IMR-90 (cell line): ENCODE data around the gene PLEKHG2. TPM values are rescaled to one million over a fixed set of nuclear protein-coding genes. Genes with fewer than 3 reads are reported as not detected.

ENCODE experiments used
- ATAC-seq: fragments of 200-7000 bp; cut with Tn5 transposase; 2 replicates; pipeline ENCODE4 v1.9.1; 2020; ENCODE audit warnings: low read depth, mild to moderate bottlenecking, moderate library complexity
- BruUV-seq: library from RNA; stranded (reverse); fragments of 400-500 nt; replicated peaks from 2 replicates; lab custom pipeline; 2021; lab: Mats Ljungman, UMichigan
- CTCF ChIA-PET: fragments of 300-600 bp; formaldehyde crosslinking; extraction: SDS; loops from one replicate; lab custom pipeline; 2021; ENCODE audit warnings: antibody characterized with exemption; lab: Yijun Ruan, JAX
- POLR2A ChIA-PET: fragments of 300-600 bp; sonication (Branson Sonifier 250); formaldehyde crosslinking; loops from one replicate; lab custom pipeline; 2022; ENCODE audit warnings: antibody characterized with exemption; ENCODE audit not compliant: unreplicated experiment; lab: Charles Lee
- DNase-seq: peaks from one replicate; pipeline ENCODE4 v3.0.0; 2013
- H2AFZ ChIP-seq: replicated peaks from 2 replicates; pipeline ENCODE3; 2013; ENCODE audit warnings: low read length, mild to moderate bottlenecking; ENCODE audit not compliant: poor library complexity
- H2AK5ac ChIP-seq: 2 replicates; pipeline ENCODE4 v1.6.1; 2013; ENCODE audit warnings: low read depth, low read length, inconsistent platforms
- H2AK9ac ChIP-seq: replicated peaks from 2 replicates; pipeline ENCODE3; 2013; ENCODE audit warnings: mild to moderate bottlenecking, low read depth, low read length, moderate library complexity; ENCODE audit not compliant: poor library complexity
- H2BK120ac ChIP-seq: 2 replicates; pipeline ENCODE4 v1.6.1; 2013; ENCODE audit warnings: low read depth, low read length, inconsistent platforms
- H2BK15ac ChIP-seq: 3 replicates; pipeline ENCODE4 v1.6.1; 2013; ENCODE audit warnings: low read depth, low read length, inconsistent platforms
- H2BK20ac ChIP-seq: 2 replicates; pipeline ENCODE4 v1.6.1; 2013; ENCODE audit warnings: low read depth, mild to moderate bottlenecking, inconsistent platforms, low read length, moderate library complexity
- H2BK5ac ChIP-seq: 2 replicates; pipeline ENCODE4 v1.6.1; 2013; ENCODE audit warnings: mild to moderate bottlenecking, low read depth, low read length, inconsistent platforms; ENCODE audit not compliant: poor library complexity, severe bottlenecking
- H3K14ac ChIP-seq: replicated peaks from 2 replicates; pipeline ENCODE4 v1.6.1; 2013; ENCODE audit warnings: low read depth, low read length, inconsistent platforms
- H3K18ac ChIP-seq: 2 replicates; pipeline ENCODE4 v1.6.1; 2013; ENCODE audit warnings: low read depth, low read length, control low read depth
- H3K23ac ChIP-seq: 2 replicates; pipeline ENCODE4 v1.6.1; 2013; ENCODE audit warnings: low read depth, low read length, inconsistent platforms
- H3K27ac ChIP-seq: 2 replicates; pipeline ENCODE4 v1.5.1; 2013; ENCODE audit warnings: mild to moderate bottlenecking, control low read depth, low read length; ENCODE audit not compliant: insufficient read depth
- H3K27me3 ChIP-seq: 2 replicates; pipeline ENCODE4 v1.6.1; 2013; ENCODE audit warnings: low read length; ENCODE audit not compliant: control insufficient read depth, insufficient read depth
- H3K36me3 ChIP-seq: 2 replicates; pipeline ENCODE4 v1.6.1; 2013; ENCODE audit warnings: low read length, mixed read lengths; ENCODE audit not compliant: control insufficient read depth, insufficient read depth
- H3K4ac ChIP-seq: 2 replicates; pipeline ENCODE4 v1.6.1; 2013; ENCODE audit warnings: low read depth, low read length, inconsistent platforms
- H3K4me1 ChIP-seq: 2 replicates; pipeline ENCODE4 v1.6.1; 2013; ENCODE audit warnings: low read length, mixed read lengths; ENCODE audit not compliant: control insufficient read depth, insufficient read depth
- H3K4me2 ChIP-seq: 2 replicates; pipeline ENCODE4 v1.6.1; 2013; ENCODE audit warnings: low read depth, mild to moderate bottlenecking, control low read depth, low read length, moderate library complexity
- H3K4me3 ChIP-seq: 2 replicates; pipeline ENCODE4 v1.5.1; 2013; ENCODE audit warnings: low read depth, mild to moderate bottlenecking, control low read depth, low read length, moderate library complexity; ENCODE audit not compliant: insufficient read depth
- H3K56ac ChIP-seq: 2 replicates; pipeline ENCODE4 v1.6.1; 2013; ENCODE audit warnings: low read length, inconsistent platforms; ENCODE audit not compliant: insufficient read depth; ENCODE audit errors: extremely low read depth
- H3K79me1 ChIP-seq, 2 experiments: 2 replicates each; pipeline ENCODE4 v1.6.1; 2013; ENCODE audit warnings: low read length in 2 of 2, inconsistent platforms in 1 of 2, low read depth in 1 of 2
- H3K9ac ChIP-seq: 2 replicates; pipeline ENCODE4 v1.6.1; 2013; ENCODE audit warnings: low read depth, low read length, control low read depth
- H3K9me1 ChIP-seq: 2 replicates; pipeline ENCODE4 v1.6.1; 2013; ENCODE audit warnings: low read length, inconsistent platforms; ENCODE audit not compliant: insufficient read depth
- H3K9me3 ChIP-seq: 2 replicates; pipeline ENCODE4 v1.6.1; 2013; ENCODE audit warnings: low read length; ENCODE audit not compliant: control insufficient read depth, insufficient read depth
- H4K20me1 ChIP-seq: 2 replicates; pipeline ENCODE4 v1.6.1; 2013; ENCODE audit warnings: low read length, inconsistent platforms; ENCODE audit not compliant: insufficient read depth
- H4K5ac ChIP-seq: 2 replicates; pipeline ENCODE4 v1.6.1; 2013; ENCODE audit warnings: mild to moderate bottlenecking, low read depth, low read length, control low read depth
- H4K8ac ChIP-seq, 2 experiments: 2 replicates each; pipeline ENCODE4 v1.6.1; 2013; ENCODE audit warnings: low read depth in 2 of 2, low read length in 2 of 2, control low read depth in 1 of 2, inconsistent platforms in 1 of 2
- H4K91ac ChIP-seq: 2 replicates; pipeline ENCODE4 v1.6.1; 2013; ENCODE audit warnings: low read depth, low read length, inconsistent platforms; ENCODE audit not compliant: insufficient read depth
- BHLHE40 ChIP-seq: fragments of 150-350 bp; IDR thresholded peaks from 2 replicates; pipeline ENCODE4 v1.6.1; 2016; ENCODE audit warnings: mild to moderate bottlenecking, low read depth, low read length
- CEBPB ChIP-seq: IDR thresholded peaks from 2 replicates; pipeline ENCODE4 v1.6.1; 2012; ENCODE audit warnings: low read depth, low read length, improper control_type of control experiment
- CHD1 ChIP-seq: IDR thresholded peaks from 2 replicates; pipeline ENCODE4 v1.6.1; 2012; ENCODE audit warnings: low read depth, low read length, improper control_type of control experiment
- FOS ChIP-seq: fragments of 150-350 bp; IDR thresholded peaks from 2 replicates; pipeline ENCODE4 v1.6.1; 2016; ENCODE audit warnings: low read depth, low read length
- MAFK ChIP-seq: IDR thresholded peaks from 2 replicates; pipeline ENCODE4 v1.6.1; 2012; ENCODE audit warnings: low read depth, low read length, improper control_type of control experiment
- MXI1 ChIP-seq: IDR thresholded peaks from 2 replicates; pipeline ENCODE4 v1.6.1; 2012; ENCODE audit warnings: low read depth, mild to moderate bottlenecking, low read length, moderate library complexity, borderline replicate concordance
- NFE2L2 ChIP-seq: fragments of 150-350 bp; IDR thresholded peaks from 2 replicates; pipeline ENCODE4 v1.6.1; 2016; ENCODE audit warnings: low read depth, mild to moderate bottlenecking, low read length
- RAD21 ChIP-seq: IDR thresholded peaks from 2 replicates; pipeline ENCODE4 v1.6.1; 2012; ENCODE audit warnings: low read length, improper control_type of control experiment
- RCOR1 ChIP-seq: IDR thresholded peaks from 2 replicates; pipeline ENCODE4 v1.6.1; 2012; ENCODE audit warnings: mild to moderate bottlenecking, low read length, improper control_type of control experiment; ENCODE audit not compliant: insufficient replicate concordance
- RFX5 ChIP-seq: IDR thresholded peaks from 2 replicates; pipeline ENCODE4 v1.8.0; 2012; ENCODE audit warnings: low read depth, mild to moderate bottlenecking, low read length, moderate library complexity
- WGBS, 2 experiments: methylation state at CpG; one replicate each; pipeline versions ENCODE4 v1.1.5 to v1.1.7; 2013; ENCODE audit warnings: missing lambda C conversion rate in 2 of 2; ENCODE audit not compliant: insufficient read length in 1 of 2; ENCODE audit errors: extremely low coverage in 2 of 2; 5-methylcytosine and 5-hydroxymethylcytosine counted together
- dilution Hi-C: fragments of 300-500 bp; cut with HindIII; formaldehyde crosslinking; loops from one replicate; pipeline ENCODE4 v1.14.3; 2018; ENCODE audit warnings: low sequenced_read_pairs; ENCODE audit not compliant: unreplicated experiment
- in situ Hi-C: fragments of 300-500 bp; cut with MboI; formaldehyde crosslinking; loops from 3 replicates; pipeline ENCODE4 v1.14.3; 2019; ENCODE audit warnings: low sequenced_read_pairs, inconsistent platforms, mixed read lengths
- intact Hi-C: fragments of 100-400 bp; cut with micrococcal nuclease; formaldehyde crosslinking; loops from 2 replicates; pipeline ENCODE4 v1.10.0; 2022
- polyA plus RNA-seq, 3 experiments: library from polyadenylated mRNA; depleted of rRNA; stranded (reverse); fragments of >200 nt; gene quantifications; 2 replicates each; pipeline ENCODE4 v1.2.3, GENCODE V29; 2012; ENCODE audit warnings: low replicate concordance in 1 of 3
- total RNA-seq: library from RNA; depleted of rRNA; stranded (reverse); fragments of >200 nt; gene quantifications from 2 replicates; pipeline ENCODE4 v1.2.3, GENCODE V29; 2012
- TF ChIP-seq, protein P1 (sequence below): fragments of 150-350 bp; IDR thresholded peaks from 2 replicates; pipeline ENCODE4 v1.6.1; 2017; ENCODE audit warnings: mild to moderate bottlenecking, antibody characterized with exemption, low read length, low read depth

PLEKHG2 gene
- total and polyA plus RNA-seq, 2 of the 4 experiments (the other 2 are of a cell fraction), result 6.5 to 28.3 TPM

DNA sequence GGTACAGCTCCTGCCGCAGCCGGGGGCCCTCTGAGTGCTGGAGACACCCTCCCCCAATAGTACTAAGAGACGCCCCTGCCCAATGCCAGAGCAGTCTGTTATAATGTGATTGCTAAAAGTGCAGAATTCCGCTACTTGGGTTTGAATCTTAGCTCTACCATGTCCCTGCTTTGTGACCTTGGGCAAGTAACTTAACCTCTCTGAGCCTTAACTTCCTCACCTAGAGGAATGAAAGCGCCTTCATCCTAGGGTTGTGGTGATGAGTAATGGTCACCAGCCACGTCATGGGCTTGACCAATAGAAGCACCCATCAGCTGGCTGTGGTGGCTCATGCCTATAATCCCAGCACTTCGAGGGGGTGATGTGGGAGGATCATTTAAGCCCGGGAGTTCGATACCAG lies 6.5 kb downstream of the PLEKHG2 start:
- H3K4me2 ChIP-seq, result no peak overlapping the region
- H4K20me1 ChIP-seq, result peaks cover 39% of the 10 kb centered on the region
- no peak overlapping the region for H2BK15ac ChIP-seq
- H3K9me1 ChIP-seq, result peaks cover 12% of the 10 kb centered on the region; the same call in 1 of the 2 replicates
- no peak overlapping the region for H2BK120ac ChIP-seq
- WGBS, 2 experiments, result no CpG with 5 or more reads among the region's 9 CpGs
- H3K27ac ChIP-seq, result no peak overlapping the region
- no peak overlapping the region for H2AFZ ChIP-seq
- H2BK5ac ChIP-seq, result no peak overlapping the region
- ATAC-seq, result no peak
- in situ Hi-C loops (no loop called here), intact Hi-C loops (no loop called here), dilution Hi-C loops (no loop called here)
- H3K79me1 ChIP-seq, result peaks cover 10 to 77% of the 10 kb centered on the region in 2 experiments
- POLR2A ChIA-PET, result no interaction called here
- H3K4ac ChIP-seq, result no peak overlapping the region
- H4K5ac ChIP-seq, result no peak overlapping the region
- no peak overlapping the region for H3K23ac ChIP-seq
- H3K4me3 ChIP-seq, result no peak overlapping the region
- no peaks in the 10 kb centered on the region for H3K9me3 ChIP-seq
- H3K36me3 ChIP-seq, result peaks cover 73% of the 10 kb centered on the region
- TF ChIP-seq RFX5, result no peak
- TF ChIP-seq CEBPB, result no peak
- TF ChIP-seq MXI1, result no peak
- TF ChIP-seq MAFK, result no peak
- no peak for TF ChIP-seq FOS
- TF ChIP-seq, protein P1, sequence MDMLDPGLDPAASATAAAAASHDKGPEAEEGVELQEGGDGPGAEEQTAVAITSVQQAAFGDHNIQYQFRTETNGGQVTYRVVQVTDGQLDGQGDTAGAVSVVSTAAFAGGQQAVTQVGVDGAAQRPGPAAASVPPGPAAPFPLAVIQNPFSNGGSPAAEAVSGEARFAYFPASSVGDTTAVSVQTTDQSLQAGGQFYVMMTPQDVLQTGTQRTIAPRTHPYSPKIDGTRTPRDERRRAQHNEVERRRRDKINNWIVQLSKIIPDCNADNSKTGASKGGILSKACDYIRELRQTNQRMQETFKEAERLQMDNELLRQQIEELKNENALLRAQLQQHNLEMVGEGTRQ, result no peak
- TF ChIP-seq CHD1, result no peak
- TF ChIP-seq RCOR1, result no peak
- no peak for TF ChIP-seq NFE2L2
- TF ChIP-seq RAD21, result no peak
- no peak for TF ChIP-seq BHLHE40
- H4K8ac ChIP-seq, result no peak overlapping the region
- no peak overlapping the region for H3K56ac ChIP-seq
- no peak overlapping the region for H2AK5ac ChIP-seq
- CTCF ChIA-PET, result no interaction called here
- no peak overlapping the region for H3K14ac ChIP-seq
- no peak for DNase-seq
- H3K9ac ChIP-seq, result no peak overlapping the region
- no peak overlapping the region for H2BK20ac ChIP-seq
- no TSS peak for BruUV-seq
- no peak overlapping the region for H4K91ac ChIP-seq
- H2AK9ac ChIP-seq, result no peak overlapping the region
- H3K4me1 ChIP-seq, result peaks cover 11% of the 10 kb centered on the region; the same call in 1 of the 2 replicates
- no peak overlapping the region for H3K18ac ChIP-seq
- no peaks in the 10 kb centered on the region for H3K27me3 ChIP-seq
